Measurements from ENCODE around the gene SEMA4A. TPM values are rescaled to one million over a fixed set of nuclear protein-coding genes. Genes with fewer than 3 reads are reported as not detected.
"Not testable (repeated sequence)": the region's sequence is repeated elsewhere in the genome, so short reads cannot be mapped to it uniquely, and the experiment has no call there.

Gene SEMA4A
- total and polyA plus RNA-seq, 8 donors: 2.6 to 7.0 (median 4.7) TPM

GRCh38 chr1:156115514-156116374, 37.6 kb upstream of the SEMA4A start:
- no peaks in the 10 kb centered on the region for H3K27me3 ChIP-seq
- DNase-seq (peak; percentile 64 to 85 (median 76)), FAIRE-seq (no peak), ATAC-seq (peak; percentile 36 to 48 (median 39))
- peak overlapping the region; percentile 81 to 94 (median 90) for H3K27ac ChIP-seq
- TF ChIP-seq CTCF (IDR thresholded peaks at IDR 0.05): no peak
- intact Hi-C loops (cut with DNase I): no loop called here
- peak overlapping the region; percentile 81 to 99 (median 94) for H3K4me3 ChIP-seq
- no peaks in the 10 kb centered on the region for H3K36me3 ChIP-seq
- WGBS, 2 donors: 2 to 4% methylated on average over 16 to 19 of the region's 19 CpGs
- no peaks in the 10 kb centered on the region for H3K9me3 ChIP-seq
- H3K4me1 ChIP-seq: peaks cover 26 to 48% (median 29%) of the 10 kb centered on the region in 3 donors

- FAIRE-seq, H3K36me3 ChIP-seq: not testable (repeated sequence)
- WGBS, 2 donors: 72 to 79% methylated on average over 5 of the region's 5 CpGs
Measured at GRCh38 chr1:156116731-156117130, 36.7 kb upstream of the SEMA4A start.

GRCh38 chr1:156117414-156118176, 35.8 kb upstream of the SEMA4A start:
- H3K27ac ChIP-seq: peak overlapping the region; percentile 22 to 80 (median 64)
- 55 to 59% methylated on average over 13 of the region's 13 CpGs for WGBS, 2 donors
- H3K36me3 ChIP-seq: no peaks in the 10 kb centered on the region
- intact Hi-C loops (cut with DNase I): no loop called here
- no peak for DNase-seq
- H3K4me1 ChIP-seq: peaks cover 38 to 67% (median 45%) of the 10 kb centered on the region in 3 donors
- no peak for TF ChIP-seq CTCF (IDR thresholded peaks at IDR 0.05)
- ATAC-seq: no peak
- H3K27me3 ChIP-seq: no peaks in the 10 kb centered on the region
- no peaks in the 10 kb centered on the region for H3K9me3 ChIP-seq
- peak overlapping the region in 2 of 4 donors; percentile 25 to 81 for H3K4me3 ChIP-seq
- no peak for FAIRE-seq

More at GRCh38 chr1:156116731-156117130, 36.7 kb upstream of the SEMA4A start:
- Histone ChIP-seq H3K27ac (peak overlapping the region in 3 of 4 donors; percentile 5 to 89 (median 81)), H3K4me3 (peak overlapping the region in 2 of 4 donors; percentile 81 to 98), H3K4me1 (peaks cover 29 to 58% (median 39%) of the 10 kb centered on the region in 3 donors)
- H3K27me3 ChIP-seq; ATAC-seq; H3K9me3 ChIP-seq; intact Hi-C loops (cut with DNase I); DNase-seq: not testable (repeated sequence)

- FAIRE-seq (no peak), ATAC-seq (peak; percentile 18 to 58 (median 40)), DNase-seq (peak; percentile 72 to 89 (median 82))
- Histone ChIP-seq H3K36me3 (no peaks in the 10 kb centered on the region), H3K9me3 (no peaks in the 10 kb centered on the region), H3K4me3 (peak overlapping the region in 2 of 4 donors; percentile 25 to 81), H3K27me3 (no peaks in the 10 kb centered on the region), H3K4me1 (peaks cover 45 to 74% (median 50%) of the 10 kb centered on the region in 3 donors), H3K27ac (peak overlapping the region; percentile 22 to 80 (median 64))
- 6 to 8% methylated on average over 8 of the region's 8 CpGs for WGBS, 2 donors
- no peak for TF ChIP-seq CTCF (IDR thresholded peaks at IDR 0.05)
- intact Hi-C loops (cut with DNase I): no loop called here
Measured at GRCh38 chr1:156118177-156118868, 35.1 kb upstream of the SEMA4A start.
